HG03025 (cell line): Measurements from ENCODE around the gene TAS1R3.

ENCODE experiments used
- ATAC-seq: cut with Tn5 transposase; IDR thresholded peaks from one replicate; pipeline ENCODE4 v1.9.1; 2021; ENCODE audit warnings: mild to moderate bottlenecking, moderate library complexity; ENCODE audit not compliant: unreplicated experiment, low FRiP score

The TAS1R3 gene

DNA sequence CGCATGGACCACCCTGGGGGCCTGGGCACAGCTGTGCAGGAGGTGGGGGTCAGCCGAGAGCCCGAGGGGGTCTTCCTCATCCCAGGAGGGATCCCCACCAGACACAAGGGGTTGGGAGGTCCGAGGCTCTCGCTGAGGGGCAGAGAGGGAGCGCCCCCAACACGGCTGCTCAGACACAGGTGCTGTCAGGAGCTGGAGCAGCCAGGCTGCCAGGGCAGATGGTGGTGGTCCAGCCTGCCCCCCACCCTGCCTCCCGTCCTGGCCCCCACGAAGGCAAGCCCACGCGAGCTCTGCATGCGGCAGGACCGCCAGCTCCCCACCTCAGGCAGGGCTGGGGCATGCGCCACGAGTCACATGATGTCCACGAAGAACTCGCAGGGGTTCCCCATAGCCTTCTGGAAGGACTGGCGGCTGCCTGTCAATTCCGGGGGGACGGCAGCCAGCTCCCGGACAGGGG is 4.7 kb downstream of the TAS1R3 start:
- ATAC-seq = no peak

- ATAC-seq = no peak
Observed at GRCh38 chr1:1336446-1336845, 5.4 kb downstream of the TAS1R3 start.

DNA sequence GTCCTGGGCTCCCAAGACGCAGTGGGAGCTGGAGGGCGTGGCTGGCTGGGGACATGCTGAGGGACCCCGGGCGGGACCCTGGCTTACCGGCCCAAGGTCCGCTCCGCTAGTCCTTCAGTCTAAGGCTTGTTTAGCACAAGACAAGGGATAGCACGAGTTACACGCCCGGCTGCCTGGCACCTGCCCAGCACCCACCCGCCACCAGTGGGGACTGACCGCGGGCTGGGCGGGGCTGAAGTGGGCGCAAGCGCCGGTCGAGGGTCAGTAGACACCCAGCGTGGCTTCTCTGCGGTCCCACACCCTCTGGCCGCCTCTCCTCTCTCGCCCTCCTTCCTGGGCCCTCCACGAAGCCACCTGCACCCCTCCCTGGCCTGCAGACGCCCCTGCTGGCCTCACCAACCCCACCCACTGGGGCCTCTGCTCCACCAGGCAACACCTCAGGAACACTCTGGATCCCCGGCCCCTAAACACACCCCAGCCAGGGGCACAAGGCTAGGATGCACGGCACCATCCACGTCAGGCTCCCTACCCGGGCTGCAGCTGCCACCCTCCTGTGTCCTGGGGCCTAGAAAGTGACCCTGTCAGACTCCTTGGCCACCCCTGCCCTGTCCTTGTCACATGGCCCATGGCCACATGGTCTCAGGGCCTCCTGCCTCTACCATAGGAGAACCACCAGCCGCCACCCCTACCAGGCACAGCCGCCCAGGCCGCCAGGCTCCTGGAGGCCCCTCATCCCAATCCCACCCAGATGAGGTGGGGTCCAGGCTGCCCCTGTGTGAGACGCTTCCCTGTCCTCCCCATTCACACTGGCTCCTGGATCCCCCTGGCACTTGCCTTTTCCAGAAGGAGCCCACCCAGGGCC is 6.1 kb downstream of the TAS1R3 start:
- ATAC-seq = no peak

- no peak for ATAC-seq
Observed at GRCh38 chr1:1337793-1338147, 6.7 kb downstream of the TAS1R3 start.

DNA sequence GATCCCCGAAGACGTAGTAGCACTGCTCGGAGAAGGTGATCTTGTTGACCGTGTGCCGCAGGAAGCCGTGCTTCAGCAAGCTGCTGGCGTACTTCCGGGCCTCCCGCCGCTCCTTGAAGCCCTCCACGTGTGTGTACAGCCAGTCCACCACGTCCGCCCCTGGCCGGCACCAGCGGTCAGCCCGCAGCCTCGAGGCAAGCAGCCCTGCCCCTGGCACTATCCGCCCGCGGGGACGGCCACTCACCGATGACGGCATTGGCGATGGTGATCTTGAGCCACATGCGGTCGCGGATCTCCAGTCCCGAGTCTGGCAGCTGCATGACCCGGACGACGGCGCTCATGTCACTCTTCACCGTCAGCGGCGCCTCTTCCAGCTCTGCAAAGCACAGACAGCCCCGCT is 7.2 kb downstream of the TAS1R3 start:
- no peak for ATAC-seq

- no peak for ATAC-seq
Observed at GRCh38 chr1:1340185-1340584, 9.1 kb downstream of the TAS1R3 start.

- no peak for ATAC-seq
Observed at GRCh38 chr1:1340791-1341548, 9.9 kb downstream of the TAS1R3 start.

- no peak for ATAC-seq
Observed at GRCh38 chr1:1341549-1342021, 10.5 kb downstream of the TAS1R3 start.

DNA sequence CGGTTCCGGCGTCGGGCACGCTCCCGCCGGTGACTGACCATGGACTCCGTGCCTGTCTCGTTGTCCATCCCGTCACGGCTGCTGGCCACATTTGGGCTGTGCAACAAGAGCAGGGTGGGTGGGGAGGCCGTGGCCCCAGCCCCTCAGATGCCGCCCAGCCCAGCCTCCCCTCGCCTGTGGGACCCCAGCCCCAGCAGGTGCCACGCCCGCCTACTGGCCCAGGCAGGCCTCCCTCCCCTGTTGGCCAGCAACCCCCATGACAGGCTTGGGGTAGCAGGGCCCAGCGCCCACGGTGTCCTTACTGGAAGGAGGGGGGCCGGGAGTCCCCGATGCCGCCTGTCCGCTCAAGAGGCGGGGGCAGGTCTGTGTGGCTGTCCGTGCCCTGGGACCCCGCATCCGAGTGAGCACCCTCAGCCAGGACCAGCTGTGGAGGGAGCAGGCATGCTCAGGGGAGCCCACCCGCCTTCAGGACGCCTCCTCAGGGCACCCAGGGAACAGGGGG is 11.0 kb downstream of the TAS1R3 start:
- ATAC-seq = no peak

DNA sequence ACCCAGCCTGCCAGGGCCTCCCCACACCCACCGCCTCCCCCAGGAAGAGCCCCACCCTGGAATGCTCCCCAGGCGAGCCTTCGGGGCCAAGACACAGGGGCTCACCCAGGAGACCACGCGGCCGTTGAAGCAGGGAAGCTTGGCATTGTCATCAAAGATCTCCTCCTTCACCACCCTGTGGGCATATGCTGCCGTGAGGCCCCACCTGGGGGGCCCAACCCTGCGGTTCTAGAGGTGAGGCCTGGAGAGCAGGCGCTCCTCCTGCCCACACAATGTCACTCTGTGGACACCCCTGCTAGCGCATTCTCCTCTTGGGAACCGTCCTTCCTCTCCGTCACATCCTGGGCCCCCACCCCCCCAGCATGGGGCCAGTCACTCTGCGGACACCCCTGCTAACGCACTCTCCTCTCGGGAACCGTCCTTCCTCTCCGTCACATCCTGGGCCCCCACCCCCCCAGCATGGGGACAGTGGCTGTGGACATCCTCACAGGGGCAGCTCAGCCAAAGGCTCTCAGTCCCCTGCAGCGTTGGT is 11.6 kb downstream of the TAS1R3 start:
- ATAC-seq = no peak

- no peak for ATAC-seq
Observed at GRCh38 chr1:1343811-1344421, 12.8 kb downstream of the TAS1R3 start.

- ATAC-seq = no peak
Observed at GRCh38 chr1:1344655-1345361, 13.7 kb downstream of the TAS1R3 start.

GRCh38 chr1:1345384-1345783 is 14.3 kb downstream of the TAS1R3 start:
- ATAC-seq = no peak

GRCh38 chr1:1345860-1346500 is 14.9 kb downstream of the TAS1R3 start:
- no peak for ATAC-seq

- no peak for ATAC-seq
Observed at GRCh38 chr1:1346501-1346890, 15.4 kb downstream of the TAS1R3 start.

- ATAC-seq = no peak
Observed at GRCh38 chr1:1347026-1347595, 16.0 kb downstream of the TAS1R3 start.

GRCh38 chr1:1347663-1348419 is 16.8 kb downstream of the TAS1R3 start:
- ATAC-seq = no peak

GRCh38 chr1:1348420-1349255 is 17.6 kb downstream of the TAS1R3 start:
- ATAC-seq = peak; percentile 32
